ENCODE measurements around the gene OR2W1.

DNA sequence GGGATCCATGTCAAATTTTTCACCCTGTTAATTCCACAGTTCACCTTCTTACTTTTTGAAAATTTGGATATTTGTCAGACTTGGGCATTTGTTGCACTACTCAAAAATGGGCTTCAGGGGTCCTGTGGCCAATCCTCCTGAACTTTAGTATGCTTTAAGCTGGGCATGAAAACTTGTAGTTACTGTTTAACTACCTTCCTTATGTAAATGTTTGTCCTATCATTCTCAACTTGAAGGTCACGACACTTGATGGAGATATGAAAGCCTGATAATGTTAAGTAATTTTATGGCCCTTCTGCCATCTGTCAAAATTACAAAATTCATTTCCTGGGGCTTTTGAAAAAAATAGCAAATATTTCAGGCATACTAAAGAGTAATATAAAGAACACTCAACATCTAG lies 35.6 kb downstream of the OR2W1 start:
- TF ChIP-seq CTCF (conservative IDR thresholded peaks at IDR 0.05 in 1 of 2, IDR thresholded peaks at IDR 0.05 in 1 of 2; ENCODE audit: low read depth in 1 of 2, low read length in 2 of 2) (no peak), EZH2 (IDR thresholded peaks at IDR 0.05; ENCODE audit: low read length, missing control alignments) (no peak)
